ENCODE results near the gene EFR3B.

The EFR3B gene

GRCh38 chr2:25115249-25115883, 73.5 kb downstream of the EFR3B start:
- no peaks in the 10 kb centered on the region for H3K27me3 ChIP-seq (ENCODE audit: control insufficient read depth, insufficient read depth, low read length)
- no peak overlapping the region for H2AFZ ChIP-seq
- no peaks in the 10 kb centered on the region for H3K79me2 ChIP-seq
- TF ChIP-seq CTCF (IDR thresholded peaks at IDR 0.05), result no peak
- no peaks in the 10 kb centered on the region for H3K36me3 ChIP-seq (ENCODE audit: control insufficient read depth, insufficient read depth, low read length)
- no peaks in the 10 kb centered on the region for H3K4me1 ChIP-seq
- no peak overlapping the region for H3K9ac ChIP-seq
- H3K4me2 ChIP-seq (ENCODE audit: low read length), result no peak overlapping the region
- no peak overlapping the region for H3K4me3 ChIP-seq (ENCODE audit: low read depth, low read length)
- no peak overlapping the region for H3K27ac ChIP-seq
- H3K9me3 ChIP-seq (ENCODE audit: control insufficient read depth, low read length), result no peaks in the 10 kb centered on the region

- Histone ChIP-seq H3K36me3 (ENCODE audit: control insufficient read depth, insufficient read depth, low read length) (no peaks in the 10 kb centered on the region), H3K79me2 (no peaks in the 10 kb centered on the region), H3K4me3 (ENCODE audit: low read depth, low read length) (no peak overlapping the region), H3K4me1 (no peaks in the 10 kb centered on the region), H2AFZ (no peak overlapping the region), H3K9ac (no peak overlapping the region), H3K27me3 (ENCODE audit: control insufficient read depth, insufficient read depth, low read length) (no peaks in the 10 kb centered on the region), H3K9me3 (ENCODE audit: control insufficient read depth, low read length) (no peaks in the 10 kb centered on the region), H3K27ac (no peak overlapping the region), H3K4me2 (ENCODE audit: low read length) (no peak overlapping the region)
- no peak for TF ChIP-seq CTCF (IDR thresholded peaks at IDR 0.05)
These were observed 74.0 kb downstream of the EFR3B start for GRCh38 chr2:25115902-25116301.

GRCh38 chr2:25116956-25117355, 75.1 kb downstream of the EFR3B start:
- H3K79me2 ChIP-seq, result no peaks in the 10 kb centered on the region
- no peaks in the 10 kb centered on the region for H3K4me1 ChIP-seq
- H2AFZ ChIP-seq, result no peak overlapping the region
- H3K4me3 ChIP-seq (ENCODE audit: low read depth, low read length), result no peak overlapping the region
- H3K27ac ChIP-seq, result no peak overlapping the region
- no peak overlapping the region for H3K9ac ChIP-seq
- H3K9me3 ChIP-seq (ENCODE audit: control insufficient read depth, low read length), result no peaks in the 10 kb centered on the region
- no peaks in the 10 kb centered on the region for H3K27me3 ChIP-seq (ENCODE audit: control insufficient read depth, insufficient read depth, low read length)
- H3K36me3 ChIP-seq (ENCODE audit: control insufficient read depth, insufficient read depth, low read length), result no peaks in the 10 kb centered on the region
- TF ChIP-seq CTCF (IDR thresholded peaks at IDR 0.05), result no peak
- H3K4me2 ChIP-seq (ENCODE audit: low read length), result no peak overlapping the region

GRCh38 chr2:25119263-25119662, 77.4 kb downstream of the EFR3B start:
- H3K4me1 ChIP-seq, result peaks cover 3% of the 10 kb centered on the region
- no peaks in the 10 kb centered on the region for H3K27me3 ChIP-seq (ENCODE audit: control insufficient read depth, insufficient read depth, low read length)
- TF ChIP-seq CTCF (IDR thresholded peaks at IDR 0.05), result no peak
- no peak overlapping the region for H2AFZ ChIP-seq
- no peak overlapping the region for H3K27ac ChIP-seq
- no peak overlapping the region for H3K4me2 ChIP-seq (ENCODE audit: low read length)
- no peaks in the 10 kb centered on the region for H3K9me3 ChIP-seq (ENCODE audit: control insufficient read depth, low read length)
- H3K79me2 ChIP-seq, result no peaks in the 10 kb centered on the region
- H3K4me3 ChIP-seq (ENCODE audit: low read depth, low read length), result no peak overlapping the region
- H3K9ac ChIP-seq, result no peak overlapping the region
- no peaks in the 10 kb centered on the region for H3K36me3 ChIP-seq (ENCODE audit: control insufficient read depth, insufficient read depth, low read length)

GRCh38 chr2:25122367-25122766, 80.5 kb downstream of the EFR3B start:
- no peak overlapping the region for H2AFZ ChIP-seq
- H3K4me2 ChIP-seq (ENCODE audit: low read length), result no peak overlapping the region
- H3K4me1 ChIP-seq, result peaks cover 3% of the 10 kb centered on the region
- TF ChIP-seq CTCF (IDR thresholded peaks at IDR 0.05), result no peak
- H3K27ac ChIP-seq, result no peak overlapping the region
- H3K9me3 ChIP-seq (ENCODE audit: control insufficient read depth, low read length), result no peaks in the 10 kb centered on the region
- H3K27me3 ChIP-seq (ENCODE audit: control insufficient read depth, insufficient read depth, low read length), result no peaks in the 10 kb centered on the region
- H3K36me3 ChIP-seq (ENCODE audit: control insufficient read depth, insufficient read depth, low read length), result no peaks in the 10 kb centered on the region
- no peaks in the 10 kb centered on the region for H3K79me2 ChIP-seq
- no peak overlapping the region for H3K4me3 ChIP-seq (ENCODE audit: low read depth, low read length)
- H3K9ac ChIP-seq, result no peak overlapping the region

All from parathyroid adenoma (tissue), 2 donors.